Endothelial cell (in vitro differentiated cells): ENCODE results near the gene ZSCAN12. TPM values are rescaled to one million over a fixed set of nuclear protein-coding genes. Genes with fewer than 3 reads are reported as not detected.

Experiments
- DNase-seq: peaks from one replicate; pipeline ENCODE4 v3.0.0; 2021; ENCODE audit warnings: low spot score
- H3K27ac Mint-ChIP-seq: one replicate; pipeline ENCODE4 v1.8.0; 2021; ENCODE audit warnings: mixed read lengths, inconsistent platforms; ENCODE audit not compliant: unreplicated experiment
- H3K27me3 Mint-ChIP-seq: one replicate; pipeline ENCODE4 v1.8.0; 2021; ENCODE audit warnings: mild to moderate bottlenecking, moderate library complexity, mixed read lengths, inconsistent platforms; ENCODE audit not compliant: unreplicated experiment
- H3K36me3 Mint-ChIP-seq: one replicate; pipeline ENCODE4 v1.8.0; 2021; ENCODE audit warnings: mild to moderate bottlenecking, low read depth, mixed read lengths, inconsistent platforms; ENCODE audit not compliant: unreplicated experiment
- H3K4me1 Mint-ChIP-seq: one replicate; pipeline ENCODE4 v1.8.0; 2021; ENCODE audit warnings: mild to moderate bottlenecking, mixed read lengths, inconsistent platforms; ENCODE audit not compliant: unreplicated experiment
- H3K4me3 Mint-ChIP-seq: one replicate; pipeline ENCODE4 v1.8.0; 2021; ENCODE audit warnings: mild to moderate bottlenecking, mixed read lengths, inconsistent platforms; ENCODE audit not compliant: unreplicated experiment
- H3K9me3 Mint-ChIP-seq: one replicate; pipeline ENCODE4 v1.8.0; 2021; ENCODE audit warnings: mixed read lengths, inconsistent platforms; ENCODE audit not compliant: unreplicated experiment
- total RNA-seq: library from RNA; stranded (reverse); fragmentation: NEBNext Ultra II Directional; extraction: Animal tissue kit (Norgen Biotek cat#: 25700); gene quantifications from one replicate; pipeline ENCODE4 v1.2.1, GENCODE V29; 2021; ENCODE audit not compliant: unreplicated experiment
- TF ChIP-seq, protein P1 (sequence below): fragments of 200-600 bp; sonication (generic); IDR thresholded peaks from one replicate; pipeline ENCODE4 v1.5.0; 2021; ENCODE audit warnings: antibody characterized with exemption; ENCODE audit not compliant: unreplicated experiment

Gene ZSCAN12
- total RNA-seq, 1 donor from 2014 or later: 9.5 TPM

DNA sequence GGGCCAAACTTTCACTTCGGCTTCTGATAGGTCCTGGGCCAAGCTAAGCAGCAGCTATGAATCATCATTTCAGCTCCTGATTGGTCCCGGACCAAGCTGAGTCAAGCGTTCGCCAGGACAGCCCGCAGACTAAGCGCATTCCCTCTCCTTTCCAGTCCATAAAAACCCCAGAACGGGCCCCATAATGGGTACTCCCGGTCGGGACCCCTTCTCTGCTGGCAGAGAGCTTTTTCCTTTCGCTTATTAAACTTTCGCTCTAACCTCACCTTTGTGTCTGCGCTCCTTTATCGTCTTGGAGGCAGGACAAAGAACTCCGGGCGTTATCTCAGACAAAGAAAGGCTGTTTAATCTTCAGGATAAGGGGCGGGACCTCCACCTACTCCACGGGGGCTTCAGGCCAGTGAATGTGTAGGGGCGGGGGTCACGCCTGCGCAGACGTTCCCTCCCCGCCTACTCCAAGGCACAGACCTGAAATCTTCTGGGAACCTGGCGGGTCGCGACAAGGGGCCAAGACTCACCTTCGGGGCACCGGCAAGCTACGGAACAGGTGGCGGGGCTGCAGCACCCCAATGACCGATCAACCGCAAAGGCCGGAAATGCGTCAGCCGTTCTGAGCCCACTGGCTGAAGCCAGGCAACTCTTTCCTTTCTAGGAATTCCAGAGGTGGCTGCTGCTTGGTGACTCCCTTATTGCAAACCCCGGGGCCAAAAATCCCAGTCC, 63.8 kb downstream of the ZSCAN12 start, which contains the start of gene ZSCAN31:
Gene ZSCAN31, minus strand, starts transcription at position 585 of the 720 bp plus-strand sequence. CDS start 6,465 bp downstream, outside the sequence.
- DNase-seq: peak; percentile 82
- TF ChIP-seq, protein P1, sequence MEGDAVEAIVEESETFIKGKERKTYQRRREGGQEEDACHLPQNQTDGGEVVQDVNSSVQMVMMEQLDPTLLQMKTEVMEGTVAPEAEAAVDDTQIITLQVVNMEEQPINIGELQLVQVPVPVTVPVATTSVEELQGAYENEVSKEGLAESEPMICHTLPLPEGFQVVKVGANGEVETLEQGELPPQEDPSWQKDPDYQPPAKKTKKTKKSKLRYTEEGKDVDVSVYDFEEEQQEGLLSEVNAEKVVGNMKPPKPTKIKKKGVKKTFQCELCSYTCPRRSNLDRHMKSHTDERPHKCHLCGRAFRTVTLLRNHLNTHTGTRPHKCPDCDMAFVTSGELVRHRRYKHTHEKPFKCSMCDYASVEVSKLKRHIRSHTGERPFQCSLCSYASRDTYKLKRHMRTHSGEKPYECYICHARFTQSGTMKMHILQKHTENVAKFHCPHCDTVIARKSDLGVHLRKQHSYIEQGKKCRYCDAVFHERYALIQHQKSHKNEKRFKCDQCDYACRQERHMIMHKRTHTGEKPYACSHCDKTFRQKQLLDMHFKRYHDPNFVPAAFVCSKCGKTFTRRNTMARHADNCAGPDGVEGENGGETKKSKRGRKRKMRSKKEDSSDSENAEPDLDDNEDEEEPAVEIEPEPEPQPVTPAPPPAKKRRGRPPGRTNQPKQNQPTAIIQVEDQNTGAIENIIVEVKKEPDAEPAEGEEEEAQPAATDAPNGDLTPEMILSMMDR: no peak
- Mint-ChIP-seq H3K4me3 (no peak within 1 kb of the TSS), H3K4me1 (peaks cover 11% of the 10 kb centered on the region), H3K9me3 (no peaks in the 10 kb centered on the region), H3K36me3 (no peaks in the 10 kb centered on the region), H3K27me3 (no peaks in the 10 kb centered on the region), H3K27ac (no peak within 1 kb of the TSS)

DNA sequence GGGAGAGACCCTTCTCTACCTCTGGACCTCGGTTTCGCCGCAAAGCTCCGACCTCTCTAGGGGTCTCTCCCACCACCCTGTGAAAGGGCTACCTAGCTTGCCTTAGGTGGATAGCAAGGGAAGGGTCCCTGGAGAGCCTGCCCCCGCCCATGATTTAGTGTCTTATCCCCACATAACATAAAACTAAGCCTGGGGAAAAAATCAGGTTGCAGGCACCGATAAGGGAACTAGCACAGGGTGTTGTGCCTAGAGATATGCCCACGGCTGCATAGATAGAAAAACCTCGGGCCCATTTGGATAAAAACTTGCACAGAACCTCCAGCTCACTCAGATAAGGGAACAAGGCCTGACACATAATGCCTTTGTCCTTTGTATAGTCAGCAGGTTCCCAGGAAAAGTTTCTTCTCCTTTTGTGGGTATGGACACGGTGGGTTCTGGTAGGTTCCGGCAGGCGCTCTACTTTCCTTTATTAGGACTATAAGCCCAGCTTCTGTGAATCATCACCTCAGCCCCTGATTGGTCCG, 64.4 kb downstream of the ZSCAN12 start:
- Mint-ChIP-seq H3K27ac (no peak overlapping the region), H3K27me3 (no peaks in the 10 kb centered on the region), H3K4me1 (peaks cover 11% of the 10 kb centered on the region), H3K36me3 (no peaks in the 10 kb centered on the region), H3K4me3 (no peak overlapping the region), H3K9me3 (no peaks in the 10 kb centered on the region)
- no peak for DNase-seq
- TF ChIP-seq, protein P1: no peak

GRCh38 chr6:28334286-28335039, 65.1 kb downstream of the ZSCAN12 start:
- DNase-seq: no peak
- H3K27me3 Mint-ChIP-seq: no peaks in the 10 kb centered on the region
- H3K36me3 Mint-ChIP-seq: no peaks in the 10 kb centered on the region
- peaks cover 11% of the 10 kb centered on the region for H3K4me1 Mint-ChIP-seq
- TF ChIP-seq, protein P1: no peak
- no peaks in the 10 kb centered on the region for H3K9me3 Mint-ChIP-seq
- no peak overlapping the region for H3K27ac Mint-ChIP-seq
- no peak overlapping the region for H3K4me3 Mint-ChIP-seq

DNA sequence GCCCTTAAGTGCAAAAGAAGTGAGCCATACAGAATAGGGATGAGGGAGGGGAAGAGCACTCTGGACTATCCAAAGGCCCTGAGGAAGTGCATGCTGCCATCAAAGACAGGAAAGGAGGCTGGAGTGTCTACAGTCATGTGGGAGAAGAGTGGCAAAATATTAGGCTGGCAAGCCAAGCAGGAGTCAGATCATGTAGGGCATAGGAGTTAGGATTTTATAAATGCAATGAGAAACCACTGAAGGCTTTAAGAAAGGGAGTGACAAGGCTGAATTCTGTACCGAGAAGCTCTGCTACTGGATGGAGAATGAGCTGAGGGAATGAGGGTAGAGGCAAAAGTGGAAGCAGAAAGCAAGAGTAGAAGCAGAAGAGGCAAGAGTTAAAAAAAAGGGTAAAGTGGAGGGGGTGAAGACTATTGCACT, 65.9 kb downstream of the ZSCAN12 start:
- Mint-ChIP-seq H3K36me3 (peaks cover 6% of the 10 kb centered on the region), H3K27me3 (no peaks in the 10 kb centered on the region), H3K9me3 (no peaks in the 10 kb centered on the region), H3K4me1 (peaks cover 11% of the 10 kb centered on the region), H3K27ac (no peak overlapping the region), H3K4me3 (no peak overlapping the region)
- TF ChIP-seq, protein P1: no peak
- no peak for DNase-seq

DNA sequence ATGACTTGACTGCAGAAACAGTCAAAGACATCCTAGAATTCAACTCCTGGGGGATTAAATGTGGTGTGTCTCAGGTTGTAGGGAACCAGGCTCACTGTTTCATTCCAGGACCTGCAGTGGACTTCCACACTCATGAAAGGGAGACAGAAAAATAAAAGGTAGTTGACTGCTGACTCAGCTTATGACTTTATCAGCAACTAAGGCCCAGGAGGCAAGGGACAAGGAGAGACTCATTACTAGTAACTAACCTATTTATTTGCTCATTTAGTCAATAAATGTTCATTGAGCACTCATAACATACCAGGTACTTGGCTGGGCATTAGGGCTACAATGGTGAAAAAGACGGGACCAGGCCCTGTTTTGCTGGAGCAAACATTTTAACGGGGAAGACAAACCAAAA, 66.5 kb downstream of the ZSCAN12 start:
- H3K4me3 Mint-ChIP-seq: peak overlapping the region; percentile 19
- H3K4me1 Mint-ChIP-seq: peaks cover 11% of the 10 kb centered on the region
- H3K27me3 Mint-ChIP-seq: no peaks in the 10 kb centered on the region
- no peaks in the 10 kb centered on the region for H3K9me3 Mint-ChIP-seq
- DNase-seq: no peak
- TF ChIP-seq, protein P1: no peak
- H3K36me3 Mint-ChIP-seq: peaks cover 6% of the 10 kb centered on the region
- H3K27ac Mint-ChIP-seq: no peak overlapping the region
